ENCODE data around the gene KPNA1. TPM values are rescaled to one million over a fixed set of nuclear protein-coding genes. Genes with fewer than 3 reads are reported as not detected.

The KPNA1 gene
- polyA plus RNA-seq, 3 donors: 18.0 to 41.2 (median 38.5) TPM

GRCh38 chr3:122515020-122515468 is 305 bp upstream of the KPNA1 start:
- Histone ChIP-seq H3K27ac (ENCODE audit: low read depth in 1 of 2, low read length in 2 of 2) (peak overlapping the region; percentile 89 to 92), H2AFZ (ENCODE audit: insufficient read depth, low read depth, low read length, poor library complexity, severe bottlenecking) (peak overlapping the region; percentile 88), H3K4me3 (replicated peaks in 1 of 3; ENCODE audit: low read depth in 2 of 3, low read length in 3 of 3) (peak overlapping the region; percentile 56 to 93 (median 89)), H3K9ac (ENCODE audit: insufficient read depth, low read length, poor library complexity, severe bottlenecking) (peak overlapping the region; percentile 95), H3K4me2 (replicated peaks; ENCODE audit: extremely low read depth, low read length, poor library complexity, severe bottlenecking) (peak overlapping the region; percentile 83), H3K79me2 (ENCODE audit: insufficient read depth, low read length) (peaks cover 37% of the 10 kb centered on the region), H4K20me1 (ENCODE audit: insufficient read depth, low read length) (peaks cover 38% of the 10 kb centered on the region), H3K4me1 (ENCODE audit: control insufficient read depth in 1 of 2, insufficient read depth in 2 of 2, low read length in 2 of 2) (peaks cover 17 to 28% of the 10 kb centered on the region in 2 donors), H3K27me3 (ENCODE audit: control insufficient read depth in 2 of 2, insufficient read depth in 2 of 2, low read length in 2 of 2) (no peaks in the 10 kb centered on the region), H3K9me3 (replicated peaks in 1 of 2; ENCODE audit: control insufficient read depth in 1 of 2, insufficient read depth in 1 of 2, low read length in 2 of 2) (no peaks in the 10 kb centered on the region), H3K36me3 (replicated peaks in 1 of 2; ENCODE audit: control insufficient read depth in 1 of 2, insufficient read depth in 2 of 2, low read length in 2 of 2) (no peaks in the 10 kb centered on the region)
- H3K36me3 Mint-ChIP-seq: peaks cover 0 to 4% of the 10 kb centered on the region in 2 donors
- intact Hi-C loops (cut with micrococcal nuclease): loop anchor here in 1 of 2 donors (10.0 kb wide), 2 partner anchors 50 to 100 kb away; partner anchors contain the start of gene WDR5B
- H3K27ac Mint-ChIP-seq: peak overlapping the region; percentile 85 to 93 (median 91)
- peak overlapping the region; percentile 81 to 90 for H3K4me3 Mint-ChIP-seq
- peaks cover 0 to 2% (median under 1%) of the 10 kb centered on the region in 7 donors for H3K9me3 Mint-ChIP-seq
- peaks cover 0 to 3% (median 2%) of the 10 kb centered on the region in 3 donors for H3K27me3 Mint-ChIP-seq (ENCODE audit: low read depth in 3 of 3)
- 18% methylated on average over 11 of the region's 19 CpGs for WGBS (ENCODE audit: insufficient coverage)
- no peak for TF ChIP-seq CTCF (IDR thresholded peaks at IDR 0.05)
- DNase-seq: no peak
- peaks cover 36% of the 10 kb centered on the region for H3K4me1 Mint-ChIP-seq

- H3K27ac ChIP-seq (ENCODE audit: low read depth in 1 of 2, low read length in 2 of 2): peak overlapping the region; percentile 89 to 92
- peak overlapping the region; percentile 88 to 99 (median 97) for H3K27ac Mint-ChIP-seq
- H3K27me3 ChIP-seq (ENCODE audit: control insufficient read depth in 2 of 2, insufficient read depth in 2 of 2, low read length in 2 of 2): no peaks in the 10 kb centered on the region
- intact Hi-C loops (cut with micrococcal nuclease): loop anchor here in 1 of 2 donors (2.0 to 10.0 kb wide), 3 partner anchors 15 to 99 kb away; partner anchors contain the start of gene WDR5B
- H3K36me3 Mint-ChIP-seq: peaks cover 0 to 10% of the 10 kb centered on the region in 2 donors
- WGBS (ENCODE audit: insufficient coverage): 2% methylated on average over 11 of the region's 19 CpGs
- peak overlapping the region; percentile 56 to 93 (median 89) for H3K4me3 ChIP-seq (replicated peaks in 1 of 3; ENCODE audit: low read depth in 2 of 3, low read length in 3 of 3)
- H3K27me3 Mint-ChIP-seq (ENCODE audit: low read depth in 3 of 3): no peaks in the 10 kb centered on the region
- H3K4me2 ChIP-seq (replicated peaks; ENCODE audit: extremely low read depth, low read length, poor library complexity, severe bottlenecking): peak overlapping the region; percentile 83
- H3K79me2 ChIP-seq (ENCODE audit: insufficient read depth, low read length): peaks cover 52% of the 10 kb centered on the region
- peaks cover 42% of the 10 kb centered on the region for H3K4me1 Mint-ChIP-seq
- H3K9me3 ChIP-seq (replicated peaks in 1 of 2; ENCODE audit: control insufficient read depth in 1 of 2, insufficient read depth in 1 of 2, low read length in 2 of 2): no peaks in the 10 kb centered on the region
- H2AFZ ChIP-seq (ENCODE audit: insufficient read depth, low read depth, low read length, poor library complexity, severe bottlenecking): peak overlapping the region; percentile 88
- peaks cover 17 to 28% of the 10 kb centered on the region in 2 donors for H3K4me1 ChIP-seq (ENCODE audit: control insufficient read depth in 1 of 2, insufficient read depth in 2 of 2, low read length in 2 of 2)
- H3K4me3 Mint-ChIP-seq: peak overlapping the region; percentile 82 to 94
- peak overlapping the region; percentile 95 for H3K9ac ChIP-seq (ENCODE audit: insufficient read depth, low read length, poor library complexity, severe bottlenecking)
- peaks cover 0 to 4% (median 4%) of the 10 kb centered on the region in 7 donors for H3K9me3 Mint-ChIP-seq
- H3K36me3 ChIP-seq (replicated peaks in 1 of 2; ENCODE audit: control insufficient read depth in 1 of 2, insufficient read depth in 2 of 2, low read length in 2 of 2): no peaks in the 10 kb centered on the region
- H4K20me1 ChIP-seq (ENCODE audit: insufficient read depth, low read length): peaks cover 52% of the 10 kb centered on the region
- no peak for TF ChIP-seq CTCF (IDR thresholded peaks at IDR 0.05)
- peak in 1 of 3 donors; percentile 12 for DNase-seq
Observed at GRCh38 chr3:122513386-122514122, 1.2 kb downstream of the KPNA1 start.
